ENCODE results near the gene TUBA3E.
"Not testable (repeated sequence)": the region's sequence is repeated elsewhere in the genome, so short reads cannot be mapped to it uniquely, and the experiment has no call there.

- not testable (repeated sequence) for TF ChIP-seq POLR2A, CTCF (IDR thresholded peaks at IDR 0.05)
Measured at GRCh38 chr2:130230907-130231306, 32.7 kb upstream of the TUBA3E start.
